ENCODE results near the gene SMCO1. TPM values are rescaled to one million over a fixed set of nuclear protein-coding genes. Genes with fewer than 3 reads are reported as not detected.

The SMCO1 gene
- total and polyA plus RNA-seq, 9 donors: not detected

DNA sequence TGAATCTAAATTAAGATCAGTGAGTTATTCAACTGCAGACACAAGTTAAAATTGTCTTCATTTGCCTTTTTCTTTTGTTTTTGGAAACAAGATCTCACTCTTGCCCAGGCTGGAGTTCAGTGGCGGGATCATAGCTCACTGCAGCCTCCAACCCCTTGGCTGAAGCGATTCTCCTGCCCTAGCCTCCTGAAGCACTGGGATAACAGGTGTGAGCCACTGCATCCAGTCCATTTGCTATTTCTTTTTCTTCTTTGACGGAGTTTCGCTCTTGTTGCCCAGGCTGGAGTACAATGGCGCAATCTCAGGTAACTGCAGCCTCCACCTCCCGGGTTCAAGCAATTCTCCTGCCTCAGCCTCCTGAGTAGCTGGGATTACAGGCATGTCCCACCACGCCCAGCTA lies 21.9 kb downstream of the SMCO1 start:
- TF ChIP-seq POLR2A (IDR thresholded peaks at IDR 0.05) (no peak), EP300 (IDR thresholded peaks at IDR 0.05) (no peak)
- no peak overlapping the region for H3K4me3 ChIP-seq
- H3K9me3 ChIP-seq: no peaks in the 10 kb centered on the region
- DNase-seq: no peak
- H3K4me1 ChIP-seq (ENCODE audit: insufficient read depth): peaks cover 3% of the 10 kb centered on the region
- no peaks in the 10 kb centered on the region for H3K27me3 ChIP-seq
- H3K36me3 ChIP-seq: no peaks in the 10 kb centered on the region
- H3K27ac ChIP-seq: no peak overlapping the region
- WGBS, 3 donors: 98 to 99% (median 98%) methylated on average over 7 of the region's 7 CpGs
- intact Hi-C loops (cut with DNase I): no loop called here

DNA sequence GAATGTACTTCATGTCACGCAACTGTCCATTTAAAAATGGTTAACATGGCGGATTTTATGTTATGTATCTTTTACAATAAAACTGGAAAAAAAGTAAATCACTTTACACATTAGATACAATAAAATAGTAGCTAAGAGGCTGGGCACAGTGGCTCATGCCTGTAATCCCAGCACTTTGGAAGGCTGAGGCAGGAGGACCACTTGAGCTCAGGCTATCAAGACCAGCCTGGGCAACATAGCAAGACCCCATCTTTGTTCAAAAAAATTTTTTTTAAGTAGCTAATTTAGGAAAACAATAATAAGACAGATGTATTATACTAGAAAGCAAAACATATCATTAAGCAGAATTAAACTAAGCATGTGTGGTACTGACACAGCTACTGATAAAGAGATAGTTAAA lies 23.1 kb downstream of the SMCO1 start:
- intact Hi-C loops (cut with DNase I): no loop called here
- Histone ChIP-seq H3K27me3 (no peaks in the 10 kb centered on the region), H3K27ac (no peak overlapping the region)

DNA sequence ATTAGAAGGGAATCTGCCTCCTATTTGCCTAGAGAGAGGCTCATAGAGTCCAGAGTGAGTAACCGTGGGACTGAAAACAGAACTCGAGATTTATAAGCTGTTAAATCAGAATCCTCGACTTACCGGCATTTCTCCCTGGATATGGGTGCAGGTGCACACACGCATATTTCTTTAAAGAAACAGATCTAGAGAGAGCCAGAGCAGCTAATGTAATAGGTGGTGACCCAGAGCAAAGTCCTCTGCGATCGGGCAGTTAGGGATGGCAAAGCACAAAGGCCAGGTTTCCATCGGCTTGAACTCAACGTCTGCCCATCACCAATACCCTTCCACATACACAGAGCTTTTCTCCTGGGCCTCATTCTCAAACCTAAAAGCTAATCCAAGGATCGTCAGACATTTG lies 25.4 kb downstream of the SMCO1 start:
- TF ChIP-seq, protein P1, sequence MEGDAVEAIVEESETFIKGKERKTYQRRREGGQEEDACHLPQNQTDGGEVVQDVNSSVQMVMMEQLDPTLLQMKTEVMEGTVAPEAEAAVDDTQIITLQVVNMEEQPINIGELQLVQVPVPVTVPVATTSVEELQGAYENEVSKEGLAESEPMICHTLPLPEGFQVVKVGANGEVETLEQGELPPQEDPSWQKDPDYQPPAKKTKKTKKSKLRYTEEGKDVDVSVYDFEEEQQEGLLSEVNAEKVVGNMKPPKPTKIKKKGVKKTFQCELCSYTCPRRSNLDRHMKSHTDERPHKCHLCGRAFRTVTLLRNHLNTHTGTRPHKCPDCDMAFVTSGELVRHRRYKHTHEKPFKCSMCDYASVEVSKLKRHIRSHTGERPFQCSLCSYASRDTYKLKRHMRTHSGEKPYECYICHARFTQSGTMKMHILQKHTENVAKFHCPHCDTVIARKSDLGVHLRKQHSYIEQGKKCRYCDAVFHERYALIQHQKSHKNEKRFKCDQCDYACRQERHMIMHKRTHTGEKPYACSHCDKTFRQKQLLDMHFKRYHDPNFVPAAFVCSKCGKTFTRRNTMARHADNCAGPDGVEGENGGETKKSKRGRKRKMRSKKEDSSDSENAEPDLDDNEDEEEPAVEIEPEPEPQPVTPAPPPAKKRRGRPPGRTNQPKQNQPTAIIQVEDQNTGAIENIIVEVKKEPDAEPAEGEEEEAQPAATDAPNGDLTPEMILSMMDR (IDR thresholded peaks at IDR 0.05): no peak
- TF ChIP-seq EP300 (IDR thresholded peaks at IDR 0.05) (no peak), POLR2A (IDR thresholded peaks at IDR 0.05) (no peak)

More for the DNA sequence above, 23.1 kb downstream of the SMCO1 start:
- peaks cover 3% of the 10 kb centered on the region for H3K4me1 ChIP-seq (ENCODE audit: insufficient read depth)
- H3K9me3 ChIP-seq: no peaks in the 10 kb centered on the region
- 97 to 100% (median 98%) methylated on average over 2 of the region's 2 CpGs for WGBS, 3 donors
- H3K36me3 ChIP-seq: no peaks in the 10 kb centered on the region
- TF ChIP-seq, protein P1 (IDR thresholded peaks at IDR 0.05): no peak
- TF ChIP-seq POLR2A (IDR thresholded peaks at IDR 0.05) (no peak), EP300 (IDR thresholded peaks at IDR 0.05) (no peak)
- no peak for DNase-seq
- no peak overlapping the region for H3K4me3 ChIP-seq

DNA sequence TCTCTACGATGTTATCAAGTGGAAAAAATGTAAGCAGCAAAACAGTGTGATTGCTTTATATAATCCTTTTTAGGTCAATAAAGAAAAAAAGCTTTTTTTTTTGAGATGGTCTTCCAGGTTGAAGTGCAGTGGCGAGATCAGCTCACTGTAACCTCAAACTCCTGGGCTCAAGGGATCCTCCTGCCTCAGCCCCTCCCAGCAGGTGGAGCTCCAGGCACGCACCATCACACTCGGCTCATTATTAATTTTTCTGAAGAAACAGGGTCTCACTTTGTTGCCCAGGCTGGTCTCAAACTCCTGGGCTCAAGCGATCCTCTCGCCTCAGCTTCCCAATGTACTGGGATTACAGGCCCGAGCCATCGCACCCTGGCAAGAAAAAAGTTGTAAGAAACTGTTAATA lies 28.9 kb downstream of the SMCO1 start:
- Histone ChIP-seq H3K36me3 (no peaks in the 10 kb centered on the region), H3K4me3 (no peak overlapping the region), H3K27ac (no peak overlapping the region), H3K9me3 (no peaks in the 10 kb centered on the region), H3K27me3 (no peaks in the 10 kb centered on the region), H3K4me1 (ENCODE audit: insufficient read depth) (peaks cover 1% of the 10 kb centered on the region)
- WGBS, 3 donors: 88 to 90% (median 89%) methylated on average over 8 of the region's 8 CpGs
- intact Hi-C loops (cut with DNase I): no loop called here
- DNase-seq: no peak
- TF ChIP-seq POLR2A (IDR thresholded peaks at IDR 0.05) (no peak), EP300 (IDR thresholded peaks at IDR 0.05) (no peak)
- TF ChIP-seq, protein P1 (IDR thresholded peaks at IDR 0.05): no peak

More for the DNA sequence above, 25.4 kb downstream of the SMCO1 start:
- Histone ChIP-seq H3K4me3 (no peak overlapping the region), H3K9me3 (no peaks in the 10 kb centered on the region), H3K4me1 (ENCODE audit: insufficient read depth) (peaks cover 3% of the 10 kb centered on the region), H3K36me3 (no peaks in the 10 kb centered on the region), H3K27me3 (no peaks in the 10 kb centered on the region), H3K27ac (no peak overlapping the region)
- 90 to 93% (median 92%) methylated on average over 10 of the region's 10 CpGs for WGBS, 3 donors
- no peak for DNase-seq
- intact Hi-C loops (cut with DNase I): no loop called here

DNA sequence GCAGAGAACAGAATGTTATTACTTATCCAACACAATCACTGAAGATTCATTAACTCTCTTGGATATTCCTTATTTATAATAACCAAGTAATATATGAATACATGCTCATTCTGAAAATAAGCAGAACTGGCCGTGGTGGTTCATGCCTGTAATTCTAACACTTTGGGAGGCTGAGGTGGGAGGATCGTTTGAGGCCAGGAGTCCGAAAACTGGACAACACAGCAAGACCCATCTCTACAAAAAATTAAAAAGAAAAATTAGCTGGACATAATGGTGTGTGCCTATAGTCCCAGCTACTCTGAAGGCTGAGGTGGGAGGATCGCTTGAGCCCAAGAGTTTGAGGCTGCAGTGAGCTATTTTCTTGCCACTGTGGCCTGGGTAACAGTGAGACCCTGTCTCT lies 37.5 kb downstream of the SMCO1 start:
- Histone ChIP-seq H3K27ac (no peak overlapping the region), H3K36me3 (no peaks in the 10 kb centered on the region), H3K9me3 (no peaks in the 10 kb centered on the region), H3K4me3 (no peak overlapping the region), H3K4me1 (ENCODE audit: insufficient read depth) (no peaks in the 10 kb centered on the region), H3K27me3 (no peaks in the 10 kb centered on the region)
- WGBS, 3 donors: 94% methylated on average over 4 of the region's 4 CpGs
- TF ChIP-seq EP300 (IDR thresholded peaks at IDR 0.05) (no peak), POLR2A (IDR thresholded peaks at IDR 0.05) (no peak)
- TF ChIP-seq, protein P1 (IDR thresholded peaks at IDR 0.05): no peak
- DNase-seq: no peak
- intact Hi-C loops (cut with DNase I): no loop called here

All from ovary (tissue), 9 donors.